OCI-LY7 (cell line): ENCODE results near the gene DDAH2.

ENCODE experiments used
- EZH2phosphoT487 ChIP-seq: fragments of 200-600 bp; sonication (generic); IDR thresholded peaks from 2 replicates; pipeline ENCODE4 v1.6.1; 2018; ENCODE audit warnings: low read depth, borderline replicate concordance, mild to moderate bottlenecking, mixed run types, antibody characterized with exemption, low read length, moderate library complexity, mixed read lengths
- TF ChIP-seq, protein P1 (sequence below): fragments of 200-600 bp; sonication (generic); conservative IDR thresholded peaks from 2 replicates; pipeline ENCODE4 v1.5.1; 2014; ENCODE audit warnings: mild to moderate bottlenecking, antibody characterized with exemption, low read length, moderate library complexity, mixed read lengths

DNA sequence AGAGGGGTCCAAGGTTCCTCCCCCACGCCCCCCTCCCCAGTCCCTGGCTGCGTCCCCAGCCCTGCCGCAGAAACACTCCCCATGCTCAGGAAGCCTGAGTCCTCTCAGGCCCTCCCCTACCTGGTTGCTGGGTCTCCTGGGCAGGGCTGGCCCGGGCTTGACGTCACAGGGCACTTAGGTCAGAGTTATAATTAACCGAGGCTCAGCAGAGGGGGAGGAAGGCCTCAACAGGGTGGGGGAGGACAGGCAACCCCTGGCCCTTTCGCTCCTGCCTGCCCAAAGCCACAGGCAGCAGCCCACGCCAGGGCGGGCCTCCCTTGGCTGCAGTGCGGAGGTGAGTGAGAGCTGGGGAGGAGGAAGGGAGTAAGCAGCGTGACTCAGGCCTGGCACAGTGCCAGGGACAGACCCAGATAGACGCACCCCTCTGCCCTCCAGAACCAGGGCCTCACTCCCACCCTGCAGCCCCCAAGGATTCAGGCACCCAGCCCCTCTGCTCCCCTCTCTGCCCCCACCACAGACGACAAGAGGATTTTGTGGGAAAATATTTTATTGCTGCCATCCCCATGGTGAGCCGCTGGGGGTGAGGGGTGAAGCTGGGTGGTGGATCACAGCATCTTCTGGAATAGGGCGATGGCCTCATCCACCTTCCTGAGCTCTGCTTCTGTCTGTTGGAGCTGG is 48.0 kb upstream of the DDAH2 start, which contains the start of gene VWA7:
- TF ChIP-seq, protein P1, sequence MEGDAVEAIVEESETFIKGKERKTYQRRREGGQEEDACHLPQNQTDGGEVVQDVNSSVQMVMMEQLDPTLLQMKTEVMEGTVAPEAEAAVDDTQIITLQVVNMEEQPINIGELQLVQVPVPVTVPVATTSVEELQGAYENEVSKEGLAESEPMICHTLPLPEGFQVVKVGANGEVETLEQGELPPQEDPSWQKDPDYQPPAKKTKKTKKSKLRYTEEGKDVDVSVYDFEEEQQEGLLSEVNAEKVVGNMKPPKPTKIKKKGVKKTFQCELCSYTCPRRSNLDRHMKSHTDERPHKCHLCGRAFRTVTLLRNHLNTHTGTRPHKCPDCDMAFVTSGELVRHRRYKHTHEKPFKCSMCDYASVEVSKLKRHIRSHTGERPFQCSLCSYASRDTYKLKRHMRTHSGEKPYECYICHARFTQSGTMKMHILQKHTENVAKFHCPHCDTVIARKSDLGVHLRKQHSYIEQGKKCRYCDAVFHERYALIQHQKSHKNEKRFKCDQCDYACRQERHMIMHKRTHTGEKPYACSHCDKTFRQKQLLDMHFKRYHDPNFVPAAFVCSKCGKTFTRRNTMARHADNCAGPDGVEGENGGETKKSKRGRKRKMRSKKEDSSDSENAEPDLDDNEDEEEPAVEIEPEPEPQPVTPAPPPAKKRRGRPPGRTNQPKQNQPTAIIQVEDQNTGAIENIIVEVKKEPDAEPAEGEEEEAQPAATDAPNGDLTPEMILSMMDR = no peak
- no peak for TF ChIP-seq EZH2phosphoT487
